Duodenal mucosa (tissue), 2 donors: ENCODE results near the gene TLE3.

Source experiments
- H3K27ac ChIP-seq: one replicate; pipeline ENCODE4 v1.7.0; 2013; ENCODE audit warnings: low read depth, low read length
- H3K27me3 ChIP-seq, 2 donors: one replicate each; pipeline ENCODE4 v1.7.0; 2013; ENCODE audit warnings: low read length in 2 of 2, control low read depth in 1 of 2; ENCODE audit not compliant: insufficient read depth in 2 of 2, control insufficient read depth in 1 of 2
- H3K36me3 ChIP-seq, 2 donors: one replicate each; pipeline ENCODE4 v1.7.0; 2013; ENCODE audit warnings: low read length in 2 of 2, control low read depth in 1 of 2; ENCODE audit not compliant: insufficient read depth in 2 of 2, control insufficient read depth in 1 of 2
- H3K4me1 ChIP-seq, 2 donors: one replicate each; pipeline ENCODE4 v1.7.0; 2013; ENCODE audit warnings: low read length in 2 of 2, control low read depth in 1 of 2; ENCODE audit not compliant: insufficient read depth in 2 of 2, control insufficient read depth in 1 of 2
- H3K4me3 ChIP-seq, 2 donors: one replicate each; pipeline ENCODE4 v1.7.0; 2013; ENCODE audit warnings: low read length in 2 of 2, low read depth in 1 of 2
- H3K9ac ChIP-seq, 2 donors: one replicate each; pipeline ENCODE4 v1.7.0; 2013; ENCODE audit warnings: low read length in 2 of 2, low read depth in 1 of 2
- H3K9me3 ChIP-seq, 2 donors: one replicate each; pipeline ENCODE4 v1.7.0; 2013; ENCODE audit warnings: low read length in 2 of 2, control low read depth in 1 of 2; ENCODE audit not compliant: control insufficient read depth in 1 of 2

The TLE3 gene

GRCh38 chr15:70014331-70014730 is 83.4 kb downstream of the TLE3 start:
- no peaks in the 10 kb centered on the region for H3K9me3 ChIP-seq
- no peaks in the 10 kb centered on the region for H3K4me1 ChIP-seq
- H3K9ac ChIP-seq, result no peak overlapping the region
- H3K27me3 ChIP-seq, result peaks cover 0 to 4% of the 10 kb centered on the region in 2 donors
- no peak overlapping the region for H3K27ac ChIP-seq
- no peaks in the 10 kb centered on the region for H3K36me3 ChIP-seq
- no peak overlapping the region for H3K4me3 ChIP-seq

- Histone ChIP-seq H3K27ac (no peak overlapping the region), H3K27me3 (peaks cover 0 to 4% of the 10 kb centered on the region in 2 donors), H3K9ac (no peak overlapping the region), H3K9me3 (no peaks in the 10 kb centered on the region), H3K4me1 (no peaks in the 10 kb centered on the region), H3K4me3 (no peak overlapping the region), H3K36me3 (no peaks in the 10 kb centered on the region)
These were observed 83.9 kb downstream of the TLE3 start for GRCh38 chr15:70013656-70014313.

GRCh38 chr15:70012895-70013294 is 84.8 kb downstream of the TLE3 start:
- Histone ChIP-seq H3K9me3 (no peaks in the 10 kb centered on the region), H3K36me3 (no peaks in the 10 kb centered on the region), H3K4me1 (no peaks in the 10 kb centered on the region), H3K27me3 (peaks cover 0 to 4% of the 10 kb centered on the region in 2 donors), H3K9ac (no peak overlapping the region), H3K27ac (no peak overlapping the region), H3K4me3 (no peak overlapping the region)

GRCh38 chr15:70008697-70009290 is 88.9 kb downstream of the TLE3 start:
- Histone ChIP-seq H3K9ac (no peak overlapping the region), H3K9me3 (no peaks in the 10 kb centered on the region), H3K27ac (no peak overlapping the region), H3K27me3 (no peaks in the 10 kb centered on the region), H3K4me3 (no peak overlapping the region), H3K36me3 (no peaks in the 10 kb centered on the region), H3K4me1 (no peaks in the 10 kb centered on the region)

- H3K9ac ChIP-seq, result no peak overlapping the region
- H3K4me1 ChIP-seq, result no peaks in the 10 kb centered on the region
- peaks cover 0 to 6% of the 10 kb centered on the region in 2 donors for H3K27me3 ChIP-seq
- H3K4me3 ChIP-seq, result no peak overlapping the region
- no peak overlapping the region for H3K27ac ChIP-seq
- no peaks in the 10 kb centered on the region for H3K36me3 ChIP-seq
- H3K9me3 ChIP-seq, result peaks cover 6 to 13% of the 10 kb centered on the region in 2 donors
These were observed 91.2 kb downstream of the TLE3 start for GRCh38 chr15:70006259-70007147.

GRCh38 chr15:70004826-70005225 is 92.9 kb downstream of the TLE3 start:
- Histone ChIP-seq H3K9ac (no peak overlapping the region), H3K4me3 (no peak overlapping the region), H3K27me3 (peaks cover 0 to 6% of the 10 kb centered on the region in 2 donors), H3K9me3 (peaks cover 6 to 13% of the 10 kb centered on the region in 2 donors), H3K4me1 (no peaks in the 10 kb centered on the region), H3K36me3 (no peaks in the 10 kb centered on the region), H3K27ac (no peak overlapping the region)

GRCh38 chr15:70002897-70003296 is 94.8 kb downstream of the TLE3 start:
- no peak overlapping the region for H3K27ac ChIP-seq
- H3K36me3 ChIP-seq, result no peaks in the 10 kb centered on the region
- peaks cover 4 to 8% of the 10 kb centered on the region in 2 donors for H3K4me1 ChIP-seq
- H3K27me3 ChIP-seq, result peaks cover 0 to 6% of the 10 kb centered on the region in 2 donors
- no peak overlapping the region for H3K9ac ChIP-seq
- peaks cover 6 to 13% of the 10 kb centered on the region in 2 donors for H3K9me3 ChIP-seq
- H3K4me3 ChIP-seq, result no peak overlapping the region

GRCh38 chr15:70001859-70002258 is 95.9 kb downstream of the TLE3 start:
- H3K27me3 ChIP-seq, result peaks cover 0 to 6% of the 10 kb centered on the region in 2 donors
- H3K4me1 ChIP-seq, result peaks cover 14 to 17% of the 10 kb centered on the region in 2 donors
- H3K4me3 ChIP-seq, result no peak overlapping the region
- no peaks in the 10 kb centered on the region for H3K36me3 ChIP-seq
- H3K9me3 ChIP-seq, result peaks cover 6 to 13% of the 10 kb centered on the region in 2 donors
- no peak overlapping the region for H3K27ac ChIP-seq
- no peak overlapping the region for H3K9ac ChIP-seq

GRCh38 chr15:69999392-70000085 is 98.2 kb downstream of the TLE3 start:
- Histone ChIP-seq H3K4me3 (no peak overlapping the region), H3K9ac (no peak overlapping the region), H3K36me3 (no peaks in the 10 kb centered on the region), H3K4me1 (peaks cover 24% of the 10 kb centered on the region in 2 donors), H3K27ac (no peak overlapping the region), H3K9me3 (peaks cover 6 to 13% of the 10 kb centered on the region in 2 donors), H3K27me3 (peaks cover 0 to 6% of the 10 kb centered on the region in 2 donors)
